Fibroblast of pulmonary artery (primary cell): Measurements from ENCODE around the gene RAB42.
"Not testable (repeated sequence)": the region's sequence is repeated elsewhere in the genome, so short reads cannot be mapped to it uniquely, and the experiment has no call there.

Source experiments
- DNase-seq: peaks from one replicate; pipeline ENCODE4 v3.0.0-alpha.2; 2010; ENCODE audit warnings: low read depth
- H3K4me3 ChIP-seq: replicated peaks from 2 replicates; pipeline ENCODE4 v1.5.1; 2011; ENCODE audit warnings: low read depth, mild to moderate bottlenecking, control low read depth, low read length, moderate library complexity
- CTCF ChIP-seq: IDR thresholded peaks from 2 replicates; pipeline ENCODE4 v1.5.1; 2011; ENCODE audit warnings: mild to moderate bottlenecking, control low read depth, low read length, inconsistent platforms; ENCODE audit errors: missing control alignments

The RAB42 gene

GRCh38 chr1:28565040-28565439, 27.0 kb upstream of the RAB42 start:
- TF ChIP-seq CTCF: no peak
- no peak for DNase-seq
- H3K4me3 ChIP-seq: no peak overlapping the region

- TF ChIP-seq CTCF: no peak
- DNase-seq: no peak
- H3K4me3 ChIP-seq: no peak overlapping the region
Observed at GRCh38 chr1:28565726-28566125, 26.3 kb upstream of the RAB42 start.

GRCh38 chr1:28566931-28567330, 25.1 kb upstream of the RAB42 start:
- no peak for TF ChIP-seq CTCF
- DNase-seq: no peak
- no peak overlapping the region for H3K4me3 ChIP-seq

- H3K4me3 ChIP-seq: no peak overlapping the region
- DNase-seq: no peak
- no peak for TF ChIP-seq CTCF
Observed at GRCh38 chr1:28571911-28572310, 20.2 kb upstream of the RAB42 start.

GRCh38 chr1:28572891-28573290, 19.2 kb upstream of the RAB42 start:
- DNase-seq: peak; percentile 80

GRCh38 chr1:28573564-28573963, 18.5 kb upstream of the RAB42 start:
- no peak for DNase-seq
- H3K4me3 ChIP-seq: no peak overlapping the region

More at GRCh38 chr1:28572891-28573290, 19.2 kb upstream of the RAB42 start:
- H3K4me3 ChIP-seq: not testable (repeated sequence)

GRCh38 chr1:28577052-28577678, 14.9 kb upstream of the RAB42 start:
- no peak overlapping the region for H3K4me3 ChIP-seq

More at GRCh38 chr1:28573564-28573963, 18.5 kb upstream of the RAB42 start:
- TF ChIP-seq CTCF: no peak

More at GRCh38 chr1:28577052-28577678, 14.9 kb upstream of the RAB42 start:
- no peak for TF ChIP-seq CTCF
- no peak for DNase-seq
